Right lobe of liver (tissue), 6 donors: Measurements from ENCODE around the gene TMC8. TPM values are rescaled to one million over a fixed set of nuclear protein-coding genes. Genes with fewer than 3 reads are reported as not detected.

Experiments used
- ATAC-seq, 4 donors: fragments of 200-7000 bp; cut with Tn5 transposase; one replicate each; pipeline ENCODE4 v1.9.1; 2020; ENCODE audit warnings: mild to moderate bottlenecking in 4 of 4, moderate library complexity in 4 of 4
- DNase-seq, 3 donors: peaks; one replicate each; pipeline ENCODE4 v3.0.0-alpha.2; 2020
- H3K27ac ChIP-seq, 3 donors: fragments of 200-600 bp; one replicate each; pipeline ENCODE4 v1.8.0; 2022
- H3K27me3 ChIP-seq, 2 donors: fragments of 200-600 bp; one replicate each; pipeline ENCODE4 v1.8.0; 2022
- H3K36me3 ChIP-seq, 4 donors: fragments of 200-600 bp; sonication (generic) in 1 of 4; one replicate each; pipeline versions ENCODE4 v1.5.1 to v1.8.0; 2017 to 2022; ENCODE audit warnings: control low read depth in 1 of 4
- H3K4me1 ChIP-seq, 4 donors: fragments of 200-600 bp; sonication (generic) in 1 of 4; one replicate each; pipeline versions ENCODE4 v1.5.1 to v1.8.0; 2017 to 2022; ENCODE audit warnings: control low read depth in 1 of 4
- H3K4me3 ChIP-seq, 3 donors: fragments of 200-600 bp; one replicate each; pipeline ENCODE4 v1.8.0; 2022
- H3K9me3 ChIP-seq, 4 donors: fragments of 200-600 bp; sonication (generic) in 1 of 4; one replicate each; pipeline versions ENCODE4 v1.5.1 to v1.8.0; 2017 to 2022; ENCODE audit warnings: control low read depth in 1 of 4
- POLR2A ChIP-seq: fragments of 450-650 bp; IDR thresholded peaks from one replicate; pipeline ENCODE4 v1.6.1; 2017; ENCODE audit warnings: antibody characterized with exemption, mild to moderate bottlenecking
- WGBS: methylation state at CpG from one replicate; pipeline ENCODE4 v1.1.6; 2018; ENCODE audit warnings: low coverage, low lambda C conversion rate; ENCODE audit not compliant: insufficient coverage; ENCODE audit errors: missing lambda C conversion rate; 5-methylcytosine and 5-hydroxymethylcytosine counted together
- intact Hi-C, 2 donors: fragments of 100-400 bp; cut with DNase I; formaldehyde crosslinking; loops; one replicate each; pipeline versions ENCODE4 v1.11.2 to v1.14.1; 2022
- total RNA-seq, 6 experiments: library from RNA; depleted of rRNA in 2 of 6; stranded (reverse); fragments of >200 nt in 2 of 6; fragmentation: NEBNext Ultra II Directional in 3 of 6; extraction: Animal tissue kit (Norgen Biotek cat#: 25700) in 3 of 6; gene quantifications; one replicate each; pipeline versions ENCODE4 v1.1.0 to v1.2.4, GENCODE V29; 2016 to 2023
- TF ChIP-seq, protein P1 (sequence below), 4 donors: fragments of 200-600 bp in 3 of 4; fragments of 450-650 bp in 1 of 4; IDR thresholded peaks; one replicate each; pipeline versions ENCODE4 v1.5.1 to v1.8.0; 2016 to 2022; ENCODE audit warnings: antibody characterized with exemption in 4 of 4, mild to moderate bottlenecking in 2 of 4
- donor health status: DM: no; HTN: yes; CAD: no.
- donor health status: DM: no; HTN: no; CAD: no.
- donor health status: DM: no; HTN: no; CAD: no.
- donor health status: DM: no; HTN: yes; CAD: no.
- donor health status: DM: no; HTN: yes; CAD: no.

Gene TMC8
- total RNA-seq, 6 experiments from 2014 or later: 2.4 to 7.2 (median 4.8) TPM

DNA sequence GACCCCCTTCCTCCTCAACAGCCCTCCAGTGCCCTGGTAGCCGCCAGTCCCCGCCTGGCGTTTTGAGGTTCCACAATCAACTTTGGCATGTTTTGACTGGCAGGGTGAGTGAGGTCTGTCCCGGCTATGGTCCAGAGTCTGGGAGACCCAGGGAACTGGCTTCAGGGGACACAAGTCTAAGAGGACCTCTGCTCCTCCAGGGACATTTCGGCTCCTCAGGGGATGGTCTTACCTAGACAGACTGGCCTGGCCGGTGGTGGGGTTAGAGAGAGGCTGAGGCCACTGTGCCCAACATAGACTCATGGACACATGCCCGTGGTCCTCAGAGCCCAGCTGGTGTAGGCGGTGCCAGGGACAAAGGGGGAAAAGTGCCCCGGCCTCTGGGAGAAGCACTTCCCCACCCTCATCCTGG, 2.2 kb downstream of the TMC8 start:
- H3K9me3 ChIP-seq: no peaks in the 10 kb centered on the region
- intact Hi-C loops: no loop called here
- TF ChIP-seq POLR2A: no peak
- TF ChIP-seq, protein P1, sequence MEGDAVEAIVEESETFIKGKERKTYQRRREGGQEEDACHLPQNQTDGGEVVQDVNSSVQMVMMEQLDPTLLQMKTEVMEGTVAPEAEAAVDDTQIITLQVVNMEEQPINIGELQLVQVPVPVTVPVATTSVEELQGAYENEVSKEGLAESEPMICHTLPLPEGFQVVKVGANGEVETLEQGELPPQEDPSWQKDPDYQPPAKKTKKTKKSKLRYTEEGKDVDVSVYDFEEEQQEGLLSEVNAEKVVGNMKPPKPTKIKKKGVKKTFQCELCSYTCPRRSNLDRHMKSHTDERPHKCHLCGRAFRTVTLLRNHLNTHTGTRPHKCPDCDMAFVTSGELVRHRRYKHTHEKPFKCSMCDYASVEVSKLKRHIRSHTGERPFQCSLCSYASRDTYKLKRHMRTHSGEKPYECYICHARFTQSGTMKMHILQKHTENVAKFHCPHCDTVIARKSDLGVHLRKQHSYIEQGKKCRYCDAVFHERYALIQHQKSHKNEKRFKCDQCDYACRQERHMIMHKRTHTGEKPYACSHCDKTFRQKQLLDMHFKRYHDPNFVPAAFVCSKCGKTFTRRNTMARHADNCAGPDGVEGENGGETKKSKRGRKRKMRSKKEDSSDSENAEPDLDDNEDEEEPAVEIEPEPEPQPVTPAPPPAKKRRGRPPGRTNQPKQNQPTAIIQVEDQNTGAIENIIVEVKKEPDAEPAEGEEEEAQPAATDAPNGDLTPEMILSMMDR (IDR thresholded peaks at IDR 0.05): no peak
- peaks cover 0 to 21% (median 3%) of the 10 kb centered on the region in 4 donors for H3K4me1 ChIP-seq
- peak overlapping the region in 1 of 3 donors; percentile 40 for H3K4me3 ChIP-seq
- no peaks in the 10 kb centered on the region for H3K36me3 ChIP-seq
- DNase-seq (no peak), ATAC-seq (no peak)
- no peaks in the 10 kb centered on the region for H3K27me3 ChIP-seq
- no CpG with 5 or more reads among the region's 9 CpGs for WGBS
- H3K27ac ChIP-seq: no peak overlapping the region

GRCh38 chr17:78133179-78133951, 2.8 kb downstream of the TMC8 start:
- Histone ChIP-seq H3K27ac (no peak overlapping the region), H3K36me3 (no peaks in the 10 kb centered on the region), H3K9me3 (no peaks in the 10 kb centered on the region), H3K4me3 (no peak overlapping the region), H3K27me3 (no peaks in the 10 kb centered on the region), H3K4me1 (peaks cover 0 to 15% (median 3%) of the 10 kb centered on the region in 4 donors)
- DNase-seq: no peak
- ATAC-seq: no peak
- intact Hi-C loops: no loop called here
- no peak for TF ChIP-seq POLR2A
- TF ChIP-seq, protein P1 (IDR thresholded peaks at IDR 0.05): no peak
- 80% methylated on average over 4 of the region's 30 CpGs for WGBS

DNA sequence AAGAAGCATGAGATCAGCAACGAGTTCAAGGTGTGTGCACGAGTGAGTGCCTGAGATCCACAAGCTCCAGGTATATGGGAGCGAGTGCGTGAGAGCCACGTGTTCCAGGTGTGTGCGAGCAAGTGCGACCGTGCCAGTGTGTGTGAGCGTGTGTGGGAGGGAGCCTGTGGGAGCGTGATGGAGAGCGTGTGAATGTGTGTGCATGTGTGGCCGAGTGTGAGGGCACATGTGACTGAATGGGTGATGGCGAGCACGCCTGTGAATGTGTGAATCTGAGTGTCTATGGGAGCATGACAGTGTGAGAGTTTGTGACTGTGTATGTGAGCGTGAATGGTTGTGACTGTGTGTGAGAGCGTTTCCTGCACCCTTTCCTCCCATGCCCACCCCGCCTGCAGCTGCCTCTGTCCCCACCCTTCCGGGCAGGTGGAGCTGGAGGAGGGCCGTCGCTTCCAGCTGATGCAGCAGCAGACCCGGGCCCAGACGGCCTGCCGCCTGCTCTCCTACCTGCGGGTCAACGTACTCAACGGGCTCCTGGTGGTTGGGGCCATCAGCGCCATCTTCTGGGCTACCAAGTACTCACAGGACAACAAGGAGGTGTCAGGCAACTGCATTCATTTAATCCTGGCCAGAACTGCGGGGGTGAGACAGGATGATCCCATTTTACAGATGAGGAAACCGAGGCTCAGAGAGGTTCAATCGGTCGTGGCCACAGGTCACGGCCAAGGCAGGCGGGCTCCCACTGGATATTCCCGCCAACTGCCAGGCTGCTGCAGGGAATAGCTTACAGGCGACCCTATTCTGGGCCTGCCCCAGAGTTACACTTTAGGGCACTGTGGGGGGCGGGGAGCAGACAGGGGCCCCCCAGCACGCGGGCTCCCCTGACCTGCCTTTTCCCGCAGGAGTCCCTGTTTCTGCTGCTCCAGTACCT, 3.7 kb downstream of the TMC8 start:
- Histone ChIP-seq H3K4me1 (peaks cover 0 to 8% (median 2%) of the 10 kb centered on the region in 4 donors), H3K4me3 (no peak overlapping the region), H3K9me3 (no peaks in the 10 kb centered on the region), H3K27me3 (no peaks in the 10 kb centered on the region), H3K27ac (no peak overlapping the region), H3K36me3 (no peaks in the 10 kb centered on the region)
- DNase-seq (peak in 2 of 3 donors; percentile 63 to 66), ATAC-seq (peak; percentile 5 to 42 (median 28))
- TF ChIP-seq POLR2A: no peak
- TF ChIP-seq, protein P1 (IDR thresholded peaks at IDR 0.05): peak; percentile 38 to 53 (median 44)
- WGBS: 47% methylated on average over 17 of the region's 39 CpGs
- intact Hi-C loops: no loop called here

DNA sequence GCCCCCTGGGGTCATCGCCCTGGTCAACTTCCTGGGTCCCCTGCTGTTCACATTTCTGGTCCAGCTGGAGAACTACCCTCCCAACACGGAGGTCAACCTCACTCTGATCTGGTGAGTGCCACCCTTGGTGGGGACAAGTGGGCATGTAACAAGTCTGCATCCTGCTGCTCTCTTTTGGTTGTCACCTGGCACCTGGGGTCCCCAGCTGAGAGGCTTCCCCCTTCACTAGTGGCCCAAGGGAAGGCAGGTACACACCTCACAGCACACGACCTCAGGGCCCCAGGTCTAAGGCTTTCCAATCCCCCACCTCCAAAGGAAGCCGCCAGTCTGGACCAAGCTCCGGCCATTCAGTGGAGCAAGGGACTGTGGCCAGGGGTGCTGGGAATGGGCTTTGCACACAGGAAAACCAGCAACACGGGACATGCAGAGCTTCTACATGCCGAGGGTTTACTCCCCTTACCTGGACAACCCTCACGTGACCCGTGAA, 4.4 kb downstream of the TMC8 start:
- TF ChIP-seq, protein P1 (IDR thresholded peaks at IDR 0.05): no peak
- no peak for TF ChIP-seq POLR2A
- Histone ChIP-seq H3K9me3 (no peaks in the 10 kb centered on the region), H3K4me3 (no peak overlapping the region), H3K36me3 (no peaks in the 10 kb centered on the region), H3K27ac (no peak overlapping the region), H3K4me1 (peaks cover 0 to 5% (median 2%) of the 10 kb centered on the region in 4 donors), H3K27me3 (no peaks in the 10 kb centered on the region)
- DNase-seq: no peak
- intact Hi-C loops: no loop called here
- 20% methylated on average over 1 of the region's 9 CpGs for WGBS
- no peak for ATAC-seq
